K562 (cell line): ENCODE data around the gene ZNF385C. TPM values are rescaled to one million over a fixed set of nuclear protein-coding genes. Genes with fewer than 3 reads are reported as not detected.

ENCODE experiments used
- E2F6 ChIP-seq, 2 experiments: IDR thresholded peaks; 2 replicates each; pipeline ENCODE4 v1.6.1; 2011; ENCODE audit warnings: borderline replicate concordance in 1 of 2, control low read depth in 1 of 2, low read depth in 1 of 2, low read length in 1 of 2, mild to moderate bottlenecking in 1 of 2, mixed read lengths in 1 of 2, moderate library complexity in 1 of 2; ENCODE audit not compliant: insufficient read depth in 1 of 2, insufficient read length in 1 of 2, poor library complexity in 1 of 2, severe bottlenecking in 1 of 2; ENCODE audit errors: extremely low read depth in 1 of 2
- ELK1 ChIP-seq: sonication (generic); formaldehyde crosslinking; IDR thresholded peaks from 2 replicates; pipeline ENCODE4 v1.8.1; 2022; ENCODE audit warnings: missing genetic modification reagents
- GATAD2A ChIP-seq: fragments of 450-650 bp; IDR thresholded peaks from 2 replicates; pipeline ENCODE4 v1.6.1; 2017
- HDGF ChIP-seq: fragments of 450-650 bp; IDR thresholded peaks from 2 replicates; pipeline ENCODE4 v1.6.1; 2016
- HSF4 ChIP-seq: fragments of 250-450 bp; sonication (Bioruptor Pico); IDR thresholded peaks from 2 replicates; pipeline ENCODE4 v2.1.2; 2022; ENCODE audit warnings: mild to moderate bottlenecking, moderate library complexity, borderline replicate concordance
- L3MBTL2 ChIP-seq: fragments of 450-650 bp; IDR thresholded peaks from 2 replicates; pipeline ENCODE4 v1.6.1; 2016; ENCODE audit warnings: mild to moderate bottlenecking, moderate library complexity
- MGA ChIP-seq: fragments of 450-650 bp; IDR thresholded peaks from 2 replicates; pipeline ENCODE4 v1.6.1; 2016; ENCODE audit warnings: mild to moderate bottlenecking, moderate library complexity
- NELFE ChIP-seq: IDR thresholded peaks from 2 replicates; pipeline ENCODE4 v1.6.1; 2011; ENCODE audit warnings: mild to moderate bottlenecking; ENCODE audit not compliant: insufficient read depth, insufficient read length
- PREB ChIP-seq: sonication (generic); formaldehyde crosslinking; IDR thresholded peaks from 2 replicates; pipeline ENCODE4 v1.8.1; 2023; ENCODE audit warnings: mild to moderate bottlenecking, missing genetic modification reagents
- SMARCA4 ChIP-seq: fragments of 450-650 bp; IDR thresholded peaks from 2 replicates; pipeline ENCODE4 v1.6.1; 2016
- TAL1 ChIP-seq: fragments of 450-650 bp; IDR thresholded peaks from 2 replicates; pipeline ENCODE4 v1.6.1; 2016; ENCODE audit warnings: mild to moderate bottlenecking
- TRIM28 ChIP-seq: fragments of 450-650 bp; IDR thresholded peaks from 2 replicates; pipeline ENCODE4 v1.6.1; 2017
- polyA plus RNA-seq, 8 experiments: library from polyadenylated mRNA; depleted of rRNA in 4 of 8; stranded (reverse) in 5 of 8; unstranded in 3 of 8; fragments of >200 nt; fragmentation: Nextera tagmentation in 2 of 8; fragmentation: Illumina TruSeq in 1 of 8; extraction: Ambion mirVana in 2 of 8; extraction: Trizol in 1 of 8; gene quantifications; 2 replicates each; pipeline versions ENCODE4 v1.2.1 to v1.2.3, GENCODE V29; 2011 to 2014; ENCODE audit warnings: inconsistent platforms in 1 of 8, missing spikeins in 1 of 8
- total RNA-seq, 7 experiments: library from RNA; depleted of rRNA in 6 of 7; stranded (reverse); fragments of >200 nt in 6 of 7; fragmentation: Illumina TruSeq in 2 of 7; extraction: Trizol in 2 of 7; gene quantifications; 2 replicates each; pipeline versions ENCODE4 v1.2.1 to v1.2.3, GENCODE V29; 2011 to 2021; ENCODE audit warnings: low replicate concordance in 1 of 7

The ZNF385C gene
- total and polyA plus RNA-seq, 9 of the 15 experiments (the other 6 are each of a cell fraction or from before 2014, with no cell fraction given): 0.03 to 0.35 (median 0.18) TPM; not detected in 1

GRCh38 chr17:42078396-42079043 is 19.8 kb downstream of the ZNF385C start (continued):
- TF ChIP-seq SMARCA4: 0 out of 2 replicates have a peak, but pooled peaks have one; percentile 46
- TF ChIP-seq GATAD2A: peak; percentile 60; the same call in 1 of the 2 replicates
- no peak for TF ChIP-seq HSF4 (CRISPR knock-in tag)
- TF ChIP-seq ELK1 (CRISPR knock-in tag): no peak
- TF ChIP-seq TAL1: peak; percentile 48
- TF ChIP-seq NELFE: no peak
- no peak for TF ChIP-seq TRIM28
- peak; percentile 47 for TF ChIP-seq MGA
- no peak for TF ChIP-seq HDGF
- peak; percentile 21 to 69 for TF ChIP-seq E2F6 (IDR thresholded peaks at IDR 0.05; ENCODE audit: borderline replicate concordance in 1 of 2, extremely low read depth in 1 of 2, insufficient read depth in 1 of 2, insufficient read length in 1 of 2, low read depth in 1 of 2, low read length in 1 of 2, poor library complexity in 1 of 2, severe bottlenecking in 1 of 2)
- 0 out of 2 replicates have a peak, but pooled peaks have one; percentile 23 for TF ChIP-seq PREB (CRISPR knock-in tag)
- TF ChIP-seq L3MBTL2: peak; percentile 76
